H9 (cell line): ENCODE data around the gene ITGBL1. TPM values are rescaled to one million over a fixed set of nuclear protein-coding genes. Genes with fewer than 3 reads are reported as not detected.

Source experiments
- DNase-seq: peaks from one replicate; pipeline ENCODE4 v3.0.0-alpha.2; 2017
- H2AFZ ChIP-seq: one replicate; pipeline ENCODE4 v1.6.1; 2013; ENCODE audit warnings: mild to moderate bottlenecking, low read length, control low read depth, moderate library complexity
- H2AK5ac ChIP-seq: 2 replicates; pipeline ENCODE4 v1.6.1; 2013; ENCODE audit warnings: low read length, control low read depth, mixed read lengths; ENCODE audit not compliant: insufficient read length
- H2BK120ac ChIP-seq: one replicate; pipeline ENCODE4 v1.6.1; 2013; ENCODE audit warnings: low read depth, mild to moderate bottlenecking, low read length, control low read depth, inconsistent platforms; ENCODE audit not compliant: poor library complexity, severe bottlenecking
- H2BK12ac ChIP-seq: 2 replicates; pipeline ENCODE4 v1.6.1; 2013; ENCODE audit warnings: low read length, control low read depth, mixed read lengths, low read depth; ENCODE audit not compliant: insufficient read length
- H2BK15ac ChIP-seq: 2 replicates; pipeline ENCODE4 v1.6.1; 2013; ENCODE audit warnings: low read depth, low read length, control low read depth
- H2BK20ac ChIP-seq: one replicate; pipeline ENCODE4 v1.6.1; 2013; ENCODE audit warnings: low read depth, mild to moderate bottlenecking, low read length, control low read depth, inconsistent platforms; ENCODE audit not compliant: poor library complexity, severe bottlenecking
- H2BK5ac ChIP-seq: 2 replicates; pipeline ENCODE4 v1.6.1; 2013; ENCODE audit warnings: low read length, control low read depth, mixed read lengths; ENCODE audit not compliant: insufficient read length
- H3K14ac ChIP-seq: 2 replicates; pipeline ENCODE4 v1.6.1; 2013; ENCODE audit warnings: low read length, control low read depth; ENCODE audit not compliant: insufficient read depth
- H3K18ac ChIP-seq: 2 replicates; pipeline ENCODE4 v1.6.1; 2013; ENCODE audit warnings: low read depth, mild to moderate bottlenecking, mixed read lengths, low read length, control low read depth; ENCODE audit not compliant: insufficient read length
- H3K23ac ChIP-seq: 2 replicates; pipeline ENCODE4 v1.6.1; 2013; ENCODE audit warnings: low read length, control low read depth, mixed read lengths, low read depth; ENCODE audit not compliant: insufficient read length
- H3K23me2 ChIP-seq: 2 replicates; pipeline ENCODE4 v1.6.1; 2013; ENCODE audit warnings: low read depth, mild to moderate bottlenecking, mixed read lengths, low read length, control low read depth; ENCODE audit not compliant: insufficient read length, poor library complexity, severe bottlenecking
- H3K27ac ChIP-seq: 2 replicates; pipeline ENCODE4 v1.5.1; 2013; ENCODE audit warnings: low read length, control low read depth, mixed read lengths, low read depth; ENCODE audit not compliant: insufficient read length
- H3K27me3 ChIP-seq: 2 replicates; pipeline ENCODE4 v1.6.1; 2013; ENCODE audit warnings: low read length, control low read depth, inconsistent platforms; ENCODE audit not compliant: insufficient read depth
- H3K4ac ChIP-seq: 2 replicates; pipeline ENCODE4 v1.6.1; 2013; ENCODE audit warnings: low read depth, mild to moderate bottlenecking, control low read depth, inconsistent platforms, low read length, moderate library complexity
- H3K4me1 ChIP-seq: 2 replicates; pipeline ENCODE4 v1.6.1; 2013; ENCODE audit warnings: low read length, control low read depth, inconsistent platforms; ENCODE audit not compliant: insufficient read depth
- H3K4me2 ChIP-seq: 2 replicates; pipeline ENCODE4 v1.6.1; 2013; ENCODE audit warnings: low read length, control low read depth, mixed read lengths; ENCODE audit not compliant: insufficient read length, insufficient read depth
- H3K56ac ChIP-seq: 2 replicates; pipeline ENCODE4 v1.6.1; 2013; ENCODE audit warnings: low read depth, mild to moderate bottlenecking, mixed read lengths, low read length, control low read depth; ENCODE audit not compliant: insufficient read length
- H3K79me1 ChIP-seq: 2 replicates; pipeline ENCODE4 v1.6.1; 2013; ENCODE audit warnings: low read depth, mild to moderate bottlenecking, moderate library complexity, low read length, control low read depth, inconsistent platforms; ENCODE audit not compliant: insufficient read depth, poor library complexity, severe bottlenecking
- H3K79me2 ChIP-seq: 2 replicates; pipeline ENCODE4 v1.6.1; 2013; ENCODE audit warnings: low read length, control low read depth, inconsistent platforms; ENCODE audit not compliant: insufficient read depth
- H3K9ac ChIP-seq: 2 replicates; pipeline ENCODE4 v1.6.1; 2013; ENCODE audit warnings: low read length, control low read depth, mixed read lengths; ENCODE audit not compliant: insufficient read length; ENCODE audit errors: extremely low read depth
- H3K9me3 ChIP-seq: one replicate; pipeline ENCODE4 v1.6.1; 2013; ENCODE audit warnings: low read depth, low read length, inconsistent platforms; ENCODE audit not compliant: control insufficient read depth
- H3T11ph ChIP-seq: one replicate; pipeline ENCODE4 v1.6.1; 2013; ENCODE audit warnings: mild to moderate bottlenecking, low read length, control low read depth, inconsistent platforms
- H4K20me1 ChIP-seq: one replicate; pipeline ENCODE4 v1.6.1; 2013; ENCODE audit not compliant: control insufficient read depth, insufficient read length, insufficient read depth
- H4K5ac ChIP-seq: 2 replicates; pipeline ENCODE4 v1.6.1; 2013; ENCODE audit warnings: low read depth, mild to moderate bottlenecking, mixed read lengths, low read length, control low read depth; ENCODE audit not compliant: insufficient read length
- H4K8ac ChIP-seq: replicated peaks from 2 replicates; pipeline ENCODE4 v1.6.1; 2013; ENCODE audit warnings: low read length, control low read depth, mixed read lengths, low read depth; ENCODE audit not compliant: insufficient read length
- H4K91ac ChIP-seq: 2 replicates; pipeline ENCODE4 v1.6.1; 2013; ENCODE audit warnings: low read depth, mild to moderate bottlenecking, moderate library complexity, mixed read lengths, low read length, control low read depth; ENCODE audit not compliant: insufficient read length
- H3K27ac Mint-ChIP-seq, 3 experiments: 2 replicates in 2 of 3; 3 replicates in 1 of 3; pipeline ENCODE4 v1.8.0; 2020 to 2021; ENCODE audit warnings: mixed read lengths in 3 of 3, mild to moderate bottlenecking in 1 of 3, moderate library complexity in 1 of 3
- H3K27me3 Mint-ChIP-seq: 2 replicates; pipeline ENCODE4 v1.8.0; 2021; ENCODE audit warnings: low read depth, mild to moderate bottlenecking, moderate library complexity, mixed read lengths
- H3K36me3 Mint-ChIP-seq, 3 experiments: 2 replicates in 2 of 3; 3 replicates in 1 of 3; pipeline ENCODE4 v1.8.0; 2020 to 2021; ENCODE audit warnings: low read depth in 3 of 3, mixed read lengths in 3 of 3; ENCODE audit not compliant: insufficient read depth in 1 of 3
- H3K4me1 Mint-ChIP-seq, 2 experiments: 2 replicates each; pipeline ENCODE4 v1.8.0; 2020; ENCODE audit warnings: mixed read lengths in 2 of 2
- H3K4me3 Mint-ChIP-seq, 2 experiments: 2 replicates in 1 of 2; 3 replicates in 1 of 2; pipeline ENCODE4 v1.8.0; 2020 to 2021; ENCODE audit warnings: mild to moderate bottlenecking in 2 of 2, mixed read lengths in 2 of 2, moderate library complexity in 1 of 2
- H3K9me3 Mint-ChIP-seq, 2 experiments: 2 replicates in 1 of 2; 3 replicates in 1 of 2; pipeline ENCODE4 v1.8.0; 2020; ENCODE audit warnings: mild to moderate bottlenecking in 2 of 2, mixed read lengths in 2 of 2, moderate library complexity in 1 of 2
- CTCF ChIP-seq: fragments of 200-600 bp; sonication (generic); conservative IDR thresholded peaks from 3 replicates; pipeline ENCODE4 v1.8.0; 2021; ENCODE audit warnings: antibody characterized with exemption, mild to moderate bottlenecking
- WGBS: extraction: QIAGEN DNeasy Blood & Tissue Kit; methylation state at CpG from one replicate; pipeline ENCODE4 v1.1.7; 2013; ENCODE audit warnings: missing lambda C conversion rate, low lambda C conversion rate, mixed read lengths; ENCODE audit not compliant: insufficient read length; ENCODE audit errors: extremely low coverage; 5-methylcytosine and 5-hydroxymethylcytosine counted together
- total RNA-seq: library from RNA; stranded (reverse); gene quantifications from 2 replicates; pipeline ENCODE4 v1.2.1, GENCODE V29; 2021

The ITGBL1 gene
- total RNA-seq, 1 experiment from 2014 or later = not detected

- no peak overlapping the region for H2BK15ac ChIP-seq
- H3K9me3 Mint-ChIP-seq = no peaks in the 10 kb centered on the region
- no peaks in the 10 kb centered on the region; the same call in 1 of the 2 replicates for H3K27me3 Mint-ChIP-seq
- H2BK20ac ChIP-seq = no peak overlapping the region
- no peak overlapping the region for H2BK12ac ChIP-seq
- no CpG with 5 or more reads among the region's 5 CpGs for WGBS
- no peak overlapping the region for H3K18ac ChIP-seq
- no peaks in the 10 kb centered on the region for H3K9me3 ChIP-seq
- no peak overlapping the region for H4K8ac ChIP-seq
- no peaks in the 10 kb centered on the region for H4K20me1 ChIP-seq
- H3K4me2 ChIP-seq = no peak overlapping the region
- no peak overlapping the region for H4K91ac ChIP-seq
- H2AK5ac ChIP-seq = no peak overlapping the region
- H3K79me1 ChIP-seq = no peaks in the 10 kb centered on the region
- H3K14ac ChIP-seq = no peak overlapping the region
- H2BK5ac ChIP-seq = no peak overlapping the region
- no peak overlapping the region for H3K4me3 Mint-ChIP-seq
- no peak overlapping the region for H3K27ac Mint-ChIP-seq
- H3K4ac ChIP-seq = no peak overlapping the region
- H3K36me3 Mint-ChIP-seq = no peaks in the 10 kb centered on the region; a peak in 1 of 7 replicates
- H2BK120ac ChIP-seq = no peak overlapping the region
- H3K23me2 ChIP-seq = no peaks in the 10 kb centered on the region
- no peaks in the 10 kb centered on the region for H3K4me1 Mint-ChIP-seq
- H4K5ac ChIP-seq = no peak overlapping the region
- H3K56ac ChIP-seq = no peak overlapping the region
- H3K4me1 ChIP-seq = no peaks in the 10 kb centered on the region
- no peak overlapping the region for H3K9ac ChIP-seq
- no peak for TF ChIP-seq CTCF
- no peak overlapping the region for H2AFZ ChIP-seq
- no peaks in the 10 kb centered on the region for H3K27me3 ChIP-seq
- no peak overlapping the region for H3K27ac ChIP-seq
- no peak overlapping the region for H3T11ph ChIP-seq
- no peak overlapping the region for H3K23ac ChIP-seq
- H3K79me2 ChIP-seq = no peaks in the 10 kb centered on the region
- no peak for DNase-seq
These were observed 195.3 kb downstream of the ITGBL1 start for GRCh38 chr13:101647760-101648159.
